Coronary artery (tissue), 2 donors: ENCODE data around the gene MATN4.
A peak's percentile ranks its signal among the peaks of the same experiment; 100 is the strongest.

Experiments used
- DNase-seq: peaks from one replicate; pipeline ENCODE4 v3.0.0-alpha.2; 2017; ENCODE audit warnings: low spot score
- H3K27ac ChIP-seq, 2 donors: fragments of 200-600 bp; sonication (generic); one replicate each; pipeline ENCODE4 v1.5.1; 2016 to 2019
- H3K4me3 ChIP-seq: fragments of 200-600 bp; sonication (generic); 2 replicates; pipeline ENCODE4 v1.5.1; 2016; ENCODE audit warnings: mild to moderate bottlenecking, moderate library complexity
- TF ChIP-seq, protein P1 (sequence below): fragments of 200-600 bp; sonication (generic); IDR thresholded peaks from one replicate; pipeline ENCODE4 v1.5.1; 2019; ENCODE audit warnings: antibody characterized with exemption

MATN4 gene

DNA sequence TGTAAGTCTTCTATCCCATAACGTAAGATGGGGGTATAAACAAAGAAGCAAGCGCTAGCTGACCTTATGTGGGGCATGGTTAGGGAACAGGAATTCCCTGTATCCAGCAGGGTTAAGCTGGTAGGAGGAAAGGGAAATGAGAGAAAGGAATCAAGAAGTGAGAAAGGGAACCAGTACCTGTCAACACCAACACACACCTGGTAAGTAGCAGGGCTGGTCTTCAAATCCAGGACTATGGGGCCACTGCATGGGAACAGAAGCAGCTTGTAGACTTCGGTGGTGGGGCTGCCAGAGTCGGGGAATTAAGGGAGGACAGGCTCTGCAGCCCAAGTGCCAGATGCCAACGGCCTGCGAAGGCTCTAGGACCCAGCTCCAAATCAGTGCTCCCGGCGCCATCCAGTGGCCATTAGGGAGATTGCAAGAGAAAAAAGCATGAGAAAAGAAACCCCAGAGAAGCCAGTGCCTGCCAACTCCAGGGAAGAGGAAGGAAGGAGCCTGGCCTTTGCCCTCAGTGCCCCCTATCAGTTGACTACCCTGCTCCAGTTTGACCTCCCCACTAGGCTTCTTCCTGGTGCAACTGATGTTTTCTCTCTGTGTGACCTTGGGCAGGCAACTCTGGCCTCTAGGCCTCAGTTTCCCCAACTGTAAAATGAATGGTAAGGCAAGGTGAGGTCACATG is 17.3 kb downstream of the MATN4 start:
- TF ChIP-seq, protein P1, sequence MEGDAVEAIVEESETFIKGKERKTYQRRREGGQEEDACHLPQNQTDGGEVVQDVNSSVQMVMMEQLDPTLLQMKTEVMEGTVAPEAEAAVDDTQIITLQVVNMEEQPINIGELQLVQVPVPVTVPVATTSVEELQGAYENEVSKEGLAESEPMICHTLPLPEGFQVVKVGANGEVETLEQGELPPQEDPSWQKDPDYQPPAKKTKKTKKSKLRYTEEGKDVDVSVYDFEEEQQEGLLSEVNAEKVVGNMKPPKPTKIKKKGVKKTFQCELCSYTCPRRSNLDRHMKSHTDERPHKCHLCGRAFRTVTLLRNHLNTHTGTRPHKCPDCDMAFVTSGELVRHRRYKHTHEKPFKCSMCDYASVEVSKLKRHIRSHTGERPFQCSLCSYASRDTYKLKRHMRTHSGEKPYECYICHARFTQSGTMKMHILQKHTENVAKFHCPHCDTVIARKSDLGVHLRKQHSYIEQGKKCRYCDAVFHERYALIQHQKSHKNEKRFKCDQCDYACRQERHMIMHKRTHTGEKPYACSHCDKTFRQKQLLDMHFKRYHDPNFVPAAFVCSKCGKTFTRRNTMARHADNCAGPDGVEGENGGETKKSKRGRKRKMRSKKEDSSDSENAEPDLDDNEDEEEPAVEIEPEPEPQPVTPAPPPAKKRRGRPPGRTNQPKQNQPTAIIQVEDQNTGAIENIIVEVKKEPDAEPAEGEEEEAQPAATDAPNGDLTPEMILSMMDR: peak; percentile 44
- H3K27ac ChIP-seq: no peak overlapping the region
- DNase-seq: peak; percentile 78
- H3K4me3 ChIP-seq: no peak overlapping the region

DNA sequence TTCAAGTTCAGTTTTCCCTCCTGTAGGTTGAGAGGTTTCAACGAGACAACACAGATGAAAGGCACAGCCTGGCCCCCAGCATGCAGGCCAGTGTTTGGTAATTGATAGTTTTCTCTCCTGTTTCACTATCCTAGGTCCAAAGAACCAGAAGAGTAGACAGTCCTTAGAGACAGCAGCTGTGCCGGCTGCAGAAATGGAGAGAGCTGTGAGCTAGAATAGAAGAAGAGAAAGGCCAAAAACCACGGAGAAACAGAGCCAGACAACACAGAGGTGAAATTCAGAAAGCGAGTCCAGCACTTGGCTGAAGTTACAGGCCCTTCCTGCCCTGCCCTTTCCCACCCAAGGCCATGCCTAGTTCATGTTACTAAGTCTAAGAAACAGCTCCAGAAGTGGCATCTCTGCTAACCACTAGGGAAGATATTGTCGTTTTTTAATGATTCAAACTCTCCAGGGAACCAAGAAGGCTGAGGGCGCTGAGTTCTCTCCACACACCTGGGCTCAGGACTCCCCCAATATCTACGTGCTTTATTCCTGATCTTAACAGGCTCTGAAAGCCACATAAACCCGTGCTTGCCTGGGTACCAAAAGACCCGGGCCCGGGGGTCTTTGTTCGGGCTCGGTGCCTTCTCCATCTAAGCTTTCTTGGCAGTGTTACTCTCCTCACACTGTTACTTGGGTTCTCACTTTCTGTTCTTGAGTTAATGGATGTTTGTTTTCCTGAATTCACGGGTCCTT is 18.0 kb downstream of the MATN4 start:
- TF ChIP-seq, protein P1: no peak
- peak; percentile 58 for DNase-seq
- Histone ChIP-seq H3K27ac (no peak overlapping the region), H3K4me3 (no peak overlapping the region)

DNA sequence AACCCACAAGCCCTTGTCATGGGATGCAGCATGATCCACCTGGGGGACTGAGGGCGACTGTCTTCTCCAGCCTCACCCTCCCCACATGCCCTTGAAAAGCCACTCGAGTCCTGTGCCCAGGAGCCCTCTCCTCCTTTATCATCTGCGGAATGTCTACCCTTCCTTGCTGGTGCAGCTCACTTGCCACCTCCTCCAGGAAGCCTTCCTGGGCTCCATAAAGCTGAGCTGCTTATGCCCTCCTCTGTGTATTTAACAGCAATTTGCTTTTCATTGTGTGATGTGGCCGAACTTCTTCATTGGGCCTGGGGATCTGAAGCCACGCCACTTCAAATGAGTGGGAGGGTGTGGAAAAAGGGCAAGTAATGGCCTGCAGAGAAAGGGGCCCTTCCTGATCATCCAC is 19.2 kb downstream of the MATN4 start:
- Histone ChIP-seq H3K27ac (no peak overlapping the region), H3K4me3 (no peak overlapping the region)
- DNase-seq: peak; percentile 5
- TF ChIP-seq, protein P1: no peak

DNA sequence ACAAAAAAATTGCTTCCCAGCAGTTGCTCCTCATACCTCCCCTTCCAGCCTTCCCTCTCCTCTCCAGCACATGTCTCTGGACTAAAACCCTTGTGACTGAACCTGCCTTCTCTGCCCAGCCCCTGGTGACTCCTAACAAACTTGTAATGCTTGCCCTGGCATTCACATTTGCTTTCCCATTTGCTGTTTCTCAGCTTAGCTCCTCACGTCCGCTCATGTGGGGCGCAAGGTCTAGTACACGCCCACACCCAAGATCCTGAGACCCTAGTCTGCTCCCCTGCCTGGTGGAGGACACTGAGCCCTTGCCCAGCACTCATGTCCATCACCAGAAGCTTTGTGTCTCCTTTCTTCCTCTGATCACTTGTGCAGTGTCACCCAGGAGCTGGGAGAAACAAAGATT is 19.7 kb downstream of the MATN4 start:
- Histone ChIP-seq H3K27ac (no peak overlapping the region), H3K4me3 (no peak overlapping the region)
- TF ChIP-seq, protein P1: no peak
- peak; percentile 65 for DNase-seq

DNA sequence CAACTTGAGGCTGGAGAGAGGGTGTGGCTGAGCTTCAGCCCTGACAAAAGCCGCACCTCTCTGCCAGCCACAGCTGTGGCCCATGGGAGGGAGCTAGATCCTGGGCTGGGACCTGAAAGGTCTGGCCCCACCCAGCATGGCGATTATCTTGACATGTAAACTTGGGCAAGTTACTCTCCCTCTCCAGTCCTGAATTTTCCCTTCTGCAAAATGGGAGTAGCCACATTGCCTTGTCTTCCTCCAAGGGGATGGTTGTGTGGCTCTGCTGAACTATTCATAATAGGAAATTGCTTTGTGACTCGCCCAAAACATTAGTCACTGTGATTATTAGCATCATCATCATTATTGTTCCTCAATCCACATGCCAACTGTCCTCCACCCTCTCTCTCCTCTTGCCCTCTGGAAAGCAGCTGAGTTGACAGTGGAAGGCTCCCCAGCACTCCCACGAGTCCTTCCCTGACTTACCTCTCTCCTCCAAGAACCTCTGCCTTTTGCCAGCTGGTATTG is 24.5 kb downstream of the MATN4 start:
- Histone ChIP-seq H3K27ac (no peak overlapping the region), H3K4me3 (no peak overlapping the region)
- no peak for DNase-seq
- TF ChIP-seq, protein P1: no peak

DNA sequence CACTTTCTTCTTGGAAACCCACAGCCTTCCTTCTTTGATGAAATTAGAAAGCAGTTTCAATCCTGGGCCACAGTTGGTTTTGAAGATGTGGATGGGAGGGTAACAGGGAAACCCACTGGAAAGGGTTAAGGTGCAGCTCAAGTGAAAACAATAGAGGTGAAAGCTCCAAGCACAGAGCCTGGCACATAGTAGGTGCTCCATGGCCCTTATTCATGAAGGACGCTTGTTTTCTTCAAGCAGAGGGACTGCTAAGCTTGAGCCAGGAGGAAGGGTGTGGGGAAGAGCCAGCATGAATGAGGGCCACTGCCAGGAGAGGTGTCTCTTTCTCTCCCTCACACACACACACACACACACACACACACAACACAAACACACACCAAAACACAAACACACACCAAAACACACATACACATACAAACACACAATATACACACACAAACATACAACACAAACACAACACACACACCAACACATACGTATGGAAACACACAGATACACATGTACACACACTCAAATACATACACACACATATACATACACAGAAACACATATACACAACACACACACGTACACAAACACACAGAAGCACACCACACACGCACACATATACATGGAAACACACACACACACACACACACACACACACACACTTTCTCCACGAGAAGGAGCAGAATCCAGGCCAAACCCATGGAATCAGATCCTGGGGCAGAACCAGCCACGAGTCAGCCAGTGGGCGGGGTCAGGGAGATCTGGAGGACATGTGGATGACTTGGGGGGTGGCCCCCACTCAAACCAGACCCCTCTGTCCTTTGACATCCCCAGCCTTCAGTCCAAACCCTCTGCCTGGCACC is 25.2 kb downstream of the MATN4 start:
- H3K27ac ChIP-seq: no peak overlapping the region
- no peak overlapping the region for H3K4me3 ChIP-seq
- TF ChIP-seq, protein P1: no peak
- no peak for DNase-seq
